OCI-LY1 (cell line): ENCODE measurements around the gene RPS17.

Experiments used
- H2AFZ ChIP-seq: fragments of 200-600 bp; sonication (generic), shearing (Covaris generic); 2 replicates; pipeline ENCODE4 v1.6.0; 2014; ENCODE audit warnings: antibody characterized with exemption, mild to moderate bottlenecking, low read length
- H3F3A ChIP-seq: fragments of 200-600 bp; sonication (generic), shearing (Covaris generic); 2 replicates; pipeline ENCODE4 v1.6.0; 2014; ENCODE audit warnings: mild to moderate bottlenecking, antibody characterized with exemption, low read length, moderate library complexity; ENCODE audit not compliant: insufficient read depth
- H3K27ac ChIP-seq: fragments of 200-600 bp; sonication (generic); 2 replicates; pipeline ENCODE4 v1.5.1; 2014; ENCODE audit warnings: low read length, mixed run types, mild to moderate bottlenecking, low read depth; ENCODE audit not compliant: poor library complexity, severe bottlenecking
- H3K27me3 ChIP-seq: fragments of 200-600 bp; sonication (generic); 2 replicates; pipeline ENCODE4 v1.6.0; 2014; ENCODE audit warnings: antibody characterized with exemption, mild to moderate bottlenecking, low read length, moderate library complexity; ENCODE audit not compliant: insufficient read depth
- H3K36me3 ChIP-seq: fragments of 200-600 bp; sonication (generic); 2 replicates; pipeline ENCODE4 v1.6.1; 2014; ENCODE audit warnings: mild to moderate bottlenecking, antibody characterized with exemption, low read length, moderate library complexity, mixed read lengths; ENCODE audit not compliant: insufficient read depth
- H3K4me1 ChIP-seq: fragments of 200-600 bp; sonication (generic); 2 replicates; pipeline ENCODE4 v1.5.1; 2014; ENCODE audit warnings: mild to moderate bottlenecking, low read length, moderate library complexity; ENCODE audit not compliant: insufficient read depth, severe bottlenecking
- H3K4me2 ChIP-seq: fragments of 200-600 bp; sonication (generic), shearing (Covaris generic); 2 replicates; pipeline ENCODE4 v1.6.1; 2014; ENCODE audit warnings: low read length
- H3K4me3 ChIP-seq: fragments of 200-600 bp; sonication (generic); 2 replicates; pipeline ENCODE4 v1.5.1; 2014; ENCODE audit warnings: low read length, low read depth, mild to moderate bottlenecking, mixed read lengths; ENCODE audit not compliant: poor library complexity, severe bottlenecking
- H3K79me2 ChIP-seq: fragments of 200-600 bp; shearing (Covaris generic); 2 replicates; pipeline ENCODE4 v1.6.1; 2016; ENCODE audit warnings: mixed run types, low read length, mixed read lengths; ENCODE audit not compliant: insufficient read depth
- H3K9ac ChIP-seq: fragments of 200-600 bp; sonication (generic), shearing (Covaris generic); 2 replicates; pipeline ENCODE4 v1.6.1; 2014; ENCODE audit warnings: mild to moderate bottlenecking, low read length, mixed read lengths
- H3K9me2 ChIP-seq: fragments of 200-600 bp; sonication (generic), shearing (Covaris generic); 2 replicates; pipeline ENCODE4 v1.6.1; 2014; ENCODE audit warnings: low read depth, mild to moderate bottlenecking, low read length, mixed read lengths
- H3K9me3 ChIP-seq: fragments of 200-600 bp; shearing (Covaris generic); 2 replicates; pipeline ENCODE4 v1.6.1; 2014; ENCODE audit warnings: low read length, mixed read lengths
- H4K20me1 ChIP-seq: fragments of 200-600 bp; sonication (generic), shearing (Covaris generic); 2 replicates; pipeline ENCODE4 v1.6.0; 2016; ENCODE audit warnings: mild to moderate bottlenecking, low read length; ENCODE audit not compliant: insufficient read depth
- EZH2 ChIP-seq: fragments of 200-600 bp; sonication (generic), shearing (Covaris generic); IDR thresholded peaks from 2 replicates; pipeline ENCODE4 v1.8.0; 2017; ENCODE audit warnings: borderline replicate concordance, mixed run types, mild to moderate bottlenecking, antibody characterized with exemption, low read length, moderate library complexity, mixed read lengths
- TF ChIP-seq, protein P1 (sequence below): fragments of 200-600 bp; sonication (generic), shearing (Covaris generic); IDR thresholded peaks from 2 replicates; pipeline ENCODE4 v1.5.1; 2017; ENCODE audit warnings: mild to moderate bottlenecking, antibody characterized with exemption, low read length, moderate library complexity, mixed read lengths

The RPS17 gene

DNA sequence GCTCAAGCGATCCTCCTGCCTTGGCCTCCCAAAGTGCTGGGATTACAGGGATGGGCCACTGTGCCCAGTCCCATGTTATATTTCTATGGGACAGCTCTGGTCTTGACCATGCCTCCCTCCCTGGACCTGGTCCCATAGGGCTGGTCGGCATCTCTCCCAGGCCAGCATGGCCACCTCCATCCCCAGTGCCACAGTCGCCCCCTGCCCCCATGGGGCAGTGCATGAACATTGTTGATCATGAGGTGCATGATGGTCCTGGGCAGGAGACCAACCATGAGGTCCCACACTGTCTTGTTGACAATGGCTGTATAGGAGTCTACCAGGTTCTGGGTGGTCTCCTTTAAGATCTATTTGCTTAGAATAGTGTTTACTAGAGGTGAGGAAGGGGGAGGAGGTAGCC lies 6.5 kb downstream of the RPS17 start:
- Histone ChIP-seq H3K9ac (no peak overlapping the region), H3K36me3 (peaks cover 49% of the 10 kb centered on the region), H3K4me3 (no peak overlapping the region), H4K20me1 (no peaks in the 10 kb centered on the region), H3K79me2 (peaks cover 6% of the 10 kb centered on the region), H3K4me2 (no peak overlapping the region), H3K9me3 (no peaks in the 10 kb centered on the region), H3K27ac (no peak overlapping the region), H3K27me3 (no peaks in the 10 kb centered on the region), H2AFZ (no peak overlapping the region), H3K4me1 (peaks cover 26% of the 10 kb centered on the region), H3K9me2 (no peaks in the 10 kb centered on the region), H3F3A (peaks cover 8% of the 10 kb centered on the region; the same call in 1 of the 2 replicates)
- TF ChIP-seq, protein P1, sequence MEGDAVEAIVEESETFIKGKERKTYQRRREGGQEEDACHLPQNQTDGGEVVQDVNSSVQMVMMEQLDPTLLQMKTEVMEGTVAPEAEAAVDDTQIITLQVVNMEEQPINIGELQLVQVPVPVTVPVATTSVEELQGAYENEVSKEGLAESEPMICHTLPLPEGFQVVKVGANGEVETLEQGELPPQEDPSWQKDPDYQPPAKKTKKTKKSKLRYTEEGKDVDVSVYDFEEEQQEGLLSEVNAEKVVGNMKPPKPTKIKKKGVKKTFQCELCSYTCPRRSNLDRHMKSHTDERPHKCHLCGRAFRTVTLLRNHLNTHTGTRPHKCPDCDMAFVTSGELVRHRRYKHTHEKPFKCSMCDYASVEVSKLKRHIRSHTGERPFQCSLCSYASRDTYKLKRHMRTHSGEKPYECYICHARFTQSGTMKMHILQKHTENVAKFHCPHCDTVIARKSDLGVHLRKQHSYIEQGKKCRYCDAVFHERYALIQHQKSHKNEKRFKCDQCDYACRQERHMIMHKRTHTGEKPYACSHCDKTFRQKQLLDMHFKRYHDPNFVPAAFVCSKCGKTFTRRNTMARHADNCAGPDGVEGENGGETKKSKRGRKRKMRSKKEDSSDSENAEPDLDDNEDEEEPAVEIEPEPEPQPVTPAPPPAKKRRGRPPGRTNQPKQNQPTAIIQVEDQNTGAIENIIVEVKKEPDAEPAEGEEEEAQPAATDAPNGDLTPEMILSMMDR: no peak
- no peak for TF ChIP-seq EZH2

- Histone ChIP-seq H3K79me2 (no peaks in the 10 kb centered on the region; the same call in 1 of the 2 replicates), H3K9ac (no peak overlapping the region), H3K4me3 (no peak overlapping the region), H3K27me3 (no peaks in the 10 kb centered on the region), H3K27ac (no peak overlapping the region), H3K9me3 (no peaks in the 10 kb centered on the region), H3K4me1 (peaks cover 18% of the 10 kb centered on the region), H4K20me1 (no peaks in the 10 kb centered on the region), H3K36me3 (peaks cover 41% of the 10 kb centered on the region), H3K9me2 (no peaks in the 10 kb centered on the region), H3K4me2 (no peak overlapping the region), H2AFZ (no peak overlapping the region), H3F3A (peaks cover 7% of the 10 kb centered on the region; the same call in 1 of the 2 replicates)
- TF ChIP-seq EZH2: no peak
- TF ChIP-seq, protein P1: no peak
Observed at GRCh38 chr15:82532991-82533481, 7.2 kb downstream of the RPS17 start.

DNA sequence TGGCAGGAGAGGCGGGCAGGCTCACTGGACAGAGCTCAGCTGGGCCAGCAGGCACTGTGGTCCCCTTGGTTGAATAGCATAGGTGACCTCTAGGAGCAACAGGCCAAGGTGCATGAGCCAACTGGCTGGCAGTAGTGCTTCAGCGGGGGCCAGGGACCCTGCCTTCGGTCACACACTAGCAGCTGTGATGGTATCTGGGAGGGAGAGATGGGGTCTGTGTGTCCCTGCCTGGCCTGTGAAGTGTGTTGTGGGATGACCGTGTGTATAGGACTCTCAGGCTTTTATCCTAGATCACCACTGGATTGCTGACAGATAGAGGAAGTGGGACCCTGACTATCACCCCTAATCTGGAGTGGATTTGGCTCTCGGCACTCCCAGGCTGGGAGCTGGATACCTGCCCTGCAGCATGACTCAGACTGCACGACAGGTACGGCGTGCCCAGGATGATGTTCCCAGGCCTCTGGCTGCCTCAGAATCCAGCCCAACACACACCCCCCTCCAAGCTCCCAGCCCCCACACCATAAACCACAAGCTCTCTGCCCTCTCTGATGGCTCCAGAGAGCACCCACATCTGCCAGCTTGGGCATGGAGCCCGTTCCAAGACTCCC lies 7.8 kb downstream of the RPS17 start:
- H3K27ac ChIP-seq: no peak overlapping the region
- no peaks in the 10 kb centered on the region for H3K27me3 ChIP-seq
- H3K36me3 ChIP-seq: peaks cover 36% of the 10 kb centered on the region
- H3F3A ChIP-seq: peaks cover 3% of the 10 kb centered on the region; the same call in 1 of the 2 replicates
- no peak overlapping the region for H2AFZ ChIP-seq
- H3K4me3 ChIP-seq: no peak overlapping the region
- TF ChIP-seq EZH2: no peak
- TF ChIP-seq, protein P1: no peak
- H3K9me3 ChIP-seq: no peaks in the 10 kb centered on the region
- H3K4me2 ChIP-seq: no peak overlapping the region
- H3K4me1 ChIP-seq: peaks cover 14% of the 10 kb centered on the region
- no peaks in the 10 kb centered on the region for H4K20me1 ChIP-seq
- no peaks in the 10 kb centered on the region for H3K9me2 ChIP-seq
- H3K9ac ChIP-seq: no peak overlapping the region
- no peaks in the 10 kb centered on the region for H3K79me2 ChIP-seq
